ENCODE data around the gene GABARAP.
"Not testable (repeated sequence)": the region's sequence is repeated elsewhere in the genome, so short reads cannot be mapped to it uniquely, and the experiment has no call there.

Gene GABARAP

GRCh38 chr17:7260651-7261378, 18.6 kb upstream of the GABARAP start:
- DNase-seq: peak; percentile 27

DNA sequence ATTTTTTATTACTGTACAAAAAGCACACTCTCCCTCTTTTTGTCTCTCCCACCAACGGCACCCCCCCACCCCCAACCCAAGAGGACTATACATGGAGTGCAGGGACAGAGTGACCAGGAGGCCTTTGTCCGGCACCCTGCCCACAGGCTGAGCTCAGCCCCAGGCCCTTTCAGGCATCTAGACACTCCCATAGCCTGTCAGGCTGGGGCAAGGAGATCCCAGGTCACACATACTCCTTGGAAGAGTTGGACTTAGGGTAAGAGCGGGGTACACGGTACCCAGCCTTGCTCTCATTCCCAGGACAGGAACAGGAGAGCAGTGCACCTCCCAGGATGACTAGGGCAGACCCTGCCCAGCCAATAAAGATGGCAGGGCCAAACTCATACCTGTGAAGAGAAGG, 17.9 kb upstream of the GABARAP start:
- DNase-seq: no peak

DNA sequence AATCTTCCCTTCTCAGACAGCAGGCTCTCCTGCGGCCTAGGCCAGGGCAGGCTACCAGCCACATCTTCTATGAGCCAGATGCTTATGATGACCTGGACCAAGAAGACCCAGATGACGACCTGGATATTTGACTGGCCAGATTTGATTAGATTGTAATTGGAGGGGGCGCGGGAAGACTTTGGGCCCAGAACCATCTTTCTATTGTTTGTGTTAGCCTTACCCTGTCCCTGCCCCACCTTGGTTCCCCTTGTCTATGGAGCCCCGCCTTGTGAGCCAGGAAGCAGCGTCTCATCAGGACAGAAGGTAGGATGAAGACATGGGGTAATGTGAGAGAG, 17.3 kb upstream of the GABARAP start:
- DNase-seq: no peak

GRCh38 chr17:7258731-7259554, 16.7 kb upstream of the GABARAP start:
- no peak for DNase-seq

GRCh38 chr17:7256766-7257456, 14.7 kb upstream of the GABARAP start:
- no peak for DNase-seq

GRCh38 chr17:7254511-7254910, 12.3 kb upstream of the GABARAP start:
- no peak for DNase-seq

GRCh38 chr17:7253082-7253481, 10.8 kb upstream of the GABARAP start:
- DNase-seq: no peak

DNA sequence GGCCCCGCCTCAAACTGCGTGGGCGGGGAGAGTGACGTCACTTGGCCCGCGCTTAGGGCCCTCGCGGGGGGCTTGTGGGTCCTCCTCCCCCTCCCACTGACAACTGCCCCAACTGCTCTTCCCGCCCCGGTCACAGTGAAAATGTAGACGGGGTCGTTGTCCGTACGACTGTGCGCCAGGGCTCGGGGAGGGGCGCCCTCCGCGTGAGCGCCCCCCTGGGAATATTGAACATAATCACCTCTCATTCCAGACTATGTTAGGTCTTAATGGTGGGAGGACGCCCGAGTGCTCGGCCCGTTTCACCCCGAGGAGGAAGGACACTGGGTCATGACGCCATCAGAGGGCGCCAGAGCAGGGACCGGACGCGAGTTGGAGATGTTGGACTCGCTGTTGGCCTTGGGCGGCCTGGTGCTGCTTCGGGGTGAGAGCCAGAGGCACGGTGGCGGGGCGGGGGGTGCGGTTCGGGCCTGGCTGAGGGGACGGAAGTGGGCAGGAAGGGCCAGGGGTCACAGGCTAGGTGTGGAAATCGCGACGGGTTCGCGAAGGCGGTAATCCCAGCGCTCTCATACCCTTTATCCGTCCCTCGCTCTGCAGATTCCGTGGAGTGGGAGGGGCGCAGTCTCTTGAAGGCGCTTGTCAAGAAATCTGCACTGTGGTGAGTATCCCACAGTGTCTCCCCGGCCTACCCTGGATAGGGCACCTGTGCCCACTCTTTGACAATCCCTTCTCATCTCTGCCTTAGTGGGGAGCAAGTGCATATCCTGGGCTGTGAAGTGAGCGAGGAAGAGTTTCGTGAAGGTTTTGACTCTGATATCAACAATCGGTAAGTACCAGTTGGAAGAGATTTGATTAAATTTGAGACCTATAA, 10.2 kb upstream of the GABARAP start, which contains the start of gene ELP5:
Gene ELP5 (plus strand): TSS at position 40 of the 868 bp plus-strand sequence. CDS start 336 bp downstream, at position 376.
- peak; percentile 64 for DNase-seq

- DNase-seq: peak; percentile 93
These were observed 9.5 kb upstream of the GABARAP start, which contains the start of gene CTDNEP1 for GRCh38 chr17:7251661-7252175. TSS of gene CTDNEP1 (minus strand) at chr17:7251734. CDS start at chr17:7251296, 438 bp downstream.

DNA sequence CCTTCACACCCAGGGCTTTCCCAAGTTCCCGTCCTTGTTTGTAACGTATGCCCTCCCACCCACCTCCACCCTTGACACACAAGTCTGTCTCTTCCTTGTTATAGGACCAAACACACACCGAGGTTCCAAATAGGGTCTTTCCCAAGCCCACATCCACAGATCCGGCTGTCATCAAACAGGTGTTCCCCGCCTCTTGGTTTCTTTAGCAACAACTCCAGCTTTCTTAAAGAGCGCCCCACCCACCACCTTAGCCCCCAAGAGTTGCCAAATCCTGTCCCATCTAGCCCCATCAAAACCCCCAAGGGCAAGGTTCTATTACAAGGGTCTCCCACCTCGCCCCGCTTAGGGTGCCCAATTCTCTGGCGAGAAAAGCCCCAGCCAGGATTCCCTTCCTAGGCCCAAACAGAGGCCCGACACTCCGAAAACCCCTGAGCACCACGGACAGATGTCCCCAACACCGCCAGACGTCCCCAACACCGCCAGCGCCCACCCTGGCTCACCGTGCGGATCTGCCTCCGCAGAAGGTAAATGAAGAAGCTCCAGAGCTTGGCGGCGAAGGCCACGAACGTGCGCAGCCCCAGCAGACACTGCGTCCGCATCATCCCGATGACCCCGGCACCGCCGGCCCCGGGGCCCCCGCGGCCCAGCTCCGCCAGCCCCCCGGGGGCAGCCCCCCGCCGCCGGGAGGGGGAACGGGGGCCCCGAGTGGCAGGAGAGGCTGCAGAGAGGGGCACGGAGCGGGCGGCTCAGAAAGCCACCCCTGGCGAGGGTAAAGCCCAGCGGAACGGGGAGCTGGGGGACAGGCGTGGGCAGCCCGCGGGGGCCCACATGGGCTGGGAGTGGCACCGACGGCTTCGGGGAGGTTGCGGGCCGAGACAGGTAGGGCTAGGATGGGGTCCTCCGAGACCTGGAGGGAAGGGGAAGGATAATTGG, 8.7 kb upstream of the GABARAP start:
- no peak for DNase-seq

- DNase-seq: no peak
These were observed 7.6 kb upstream of the GABARAP start for GRCh38 chr17:7249830-7250229.

DNA sequence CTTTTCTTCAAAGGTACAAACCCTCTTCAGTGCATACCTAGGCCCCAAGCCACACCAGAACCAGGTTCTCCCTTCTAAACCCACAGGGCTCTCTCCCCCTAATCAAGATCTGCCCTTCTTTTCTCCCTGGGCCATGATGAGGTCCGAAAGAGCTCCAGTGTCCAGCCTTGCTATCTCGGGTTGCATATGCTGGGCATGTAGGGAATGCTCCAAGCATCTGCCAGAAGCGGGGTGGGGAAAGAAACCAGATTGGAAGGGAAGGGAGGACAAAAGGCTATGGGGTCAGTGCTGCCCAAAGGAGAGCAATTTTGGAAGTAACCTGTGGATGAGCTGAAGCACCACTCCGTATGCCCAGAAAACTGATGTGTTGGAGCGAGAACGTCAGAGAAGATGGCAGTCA, 7.0 kb upstream of the GABARAP start:
- no peak for DNase-seq

DNA sequence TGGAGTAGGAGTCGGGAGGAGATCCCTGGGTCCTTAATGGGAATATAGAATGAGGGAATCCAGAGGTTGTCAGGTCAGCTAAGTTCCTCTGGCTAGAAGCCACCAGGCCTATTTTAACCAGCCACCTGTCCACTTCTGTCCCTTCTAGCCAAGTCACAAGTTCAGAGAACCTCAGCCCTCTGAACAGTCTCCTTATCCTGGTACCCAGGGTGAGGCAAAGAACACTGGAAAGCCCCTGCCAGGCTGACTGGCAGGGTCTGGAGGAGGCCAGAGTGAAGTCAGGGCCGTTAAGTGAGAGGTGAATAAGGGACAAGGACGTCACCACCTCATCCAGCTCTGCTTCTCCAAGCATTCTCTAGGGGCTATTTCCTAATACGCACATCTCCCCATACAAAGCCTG, 6.5 kb upstream of the GABARAP start:
- no peak for DNase-seq

GRCh38 chr17:7246779-7247178, 4.5 kb upstream of the GABARAP start:
- no peak for DNase-seq

GRCh38 chr17:7243838-7244237, 1.6 kb upstream of the GABARAP start:
- not testable (repeated sequence) for DNase-seq

GRCh38 chr17:7243453-7243729, 1.1 kb upstream of the GABARAP start:
- no peak for DNase-seq

GRCh38 chr17:7242717-7243452, 636 bp upstream of the GABARAP start:
- peak; percentile 79 for DNase-seq

GRCh38 chr17:7241090-7241733, 1.0 kb downstream of the GABARAP start:
- DNase-seq: no peak

DNA sequence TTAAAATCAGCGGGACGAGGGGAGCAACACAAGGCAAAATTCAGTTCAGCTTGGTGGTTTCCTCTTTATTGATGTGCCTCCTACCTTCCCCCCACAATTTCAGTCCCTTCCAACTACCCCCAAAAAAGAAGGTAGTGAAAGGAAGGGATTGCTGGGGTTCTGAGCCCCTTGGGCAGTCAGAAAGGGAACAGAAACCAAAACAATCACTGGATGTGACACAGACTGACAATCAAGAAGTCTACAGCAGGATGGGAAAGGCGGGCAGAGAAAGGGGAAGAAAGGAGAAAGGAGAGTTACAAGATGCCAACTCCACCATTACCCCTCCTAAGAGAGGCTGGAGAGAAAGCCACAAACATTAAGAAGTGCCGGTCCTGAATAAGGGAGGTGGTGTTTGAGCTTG, 1.9 kb downstream of the GABARAP start:
- no peak for DNase-seq
